SK-N-SH (cell line): ENCODE results near the gene ELMO1. TPM values are rescaled to one million over a fixed set of nuclear protein-coding genes. Genes with fewer than 3 reads are reported as not detected.
A peak's percentile ranks its signal among the peaks of the same experiment; 100 is the strongest.

ENCODE experiments used
- CTCF ChIA-PET: fragments of 300-600, 350-600 bp; formaldehyde crosslinking; extraction: SDS; loops from one replicate; lab custom pipeline; 2021; lab: Yijun Ruan, JAX
- POLR2A ChIA-PET: fragments of 350-600 bp; sonication (Branson Sonifier 250); formaldehyde crosslinking; extraction: SDS; loops from one replicate; lab custom pipeline; 2020; ENCODE audit warnings: antibody characterized with exemption, inconsistent platforms; lab: Yijun Ruan, JAX
- DNase-seq: peaks from one replicate; pipeline ENCODE4 v3.0.0; 2012
- H2AFZ ChIP-seq: fragments of 200-600 bp; sonication (generic); 2 replicates; pipeline ENCODE4 v1.8.1; 2016; ENCODE audit warnings: antibody characterized with exemption, mild to moderate bottlenecking, low read depth
- H3F3A ChIP-seq: fragments of 200-600 bp; sonication (generic); replicated peaks from 2 replicates; pipeline ENCODE3; 2016; ENCODE audit warnings: antibody characterized with exemption, mild to moderate bottlenecking; ENCODE audit not compliant: insufficient read depth
- H3K27ac ChIP-seq, 2 experiments: fragments of 200-500 bp in 1 of 2; fragments of 200-600 bp in 1 of 2; sonication (Bioruptor generic) in 1 of 2; sonication (generic), shearing (Covaris generic) in 1 of 2; 2 replicates each; pipeline versions ENCODE4 v1.5.1 to v1.6.1; 2014 to 2016; ENCODE audit warnings: low read depth in 2 of 2, inconsistent platforms in 1 of 2, low read length in 1 of 2, mild to moderate bottlenecking in 1 of 2, mixed read lengths in 1 of 2
- H3K27me3 ChIP-seq: fragments of 200-600 bp; sonication (generic), shearing (Covaris generic); 2 replicates; pipeline ENCODE4 v1.6.1; 2016; ENCODE audit warnings: mixed run types; ENCODE audit not compliant: insufficient read depth
- H3K36me3 ChIP-seq, 2 experiments: fragments of 200-500 bp in 1 of 2; fragments of 200-600 bp in 1 of 2; sonication (Bioruptor generic) in 1 of 2; sonication (generic) in 1 of 2; replicated peaks in 1 of 2; 2 replicates each; pipeline versions ENCODE3 to v1.5.1; 2014 to 2016; ENCODE audit warnings: low read length in 1 of 2, mild to moderate bottlenecking in 1 of 2; ENCODE audit not compliant: insufficient read depth in 2 of 2, control insufficient read depth in 1 of 2
- H3K4me1 ChIP-seq, 2 experiments: fragments of 200-500 bp in 1 of 2; fragments of 200-600 bp in 1 of 2; sonication (Bioruptor generic) in 1 of 2; sonication (generic), shearing (Covaris generic) in 1 of 2; 2 replicates each; pipeline versions ENCODE4 v1.5.1 to v1.6.1; 2014 to 2016; ENCODE audit warnings: low read depth in 1 of 2, low read length in 1 of 2, mixed run types in 1 of 2; ENCODE audit not compliant: insufficient read depth in 2 of 2, control insufficient read depth in 1 of 2
- H3K4me2 ChIP-seq: fragments of 200-600 bp; sonication (generic), shearing (Covaris generic); 2 replicates; pipeline ENCODE4 v1.6.1; 2017; ENCODE audit warnings: mixed run types
- H3K4me3 ChIP-seq, 2 experiments: fragments of 200-500 bp in 1 of 2; fragments of 200-600 bp in 1 of 2; sonication (Bioruptor generic) in 1 of 2; sonication (generic), shearing (Covaris generic) in 1 of 2; 2 replicates each; pipeline versions ENCODE4 v1.5.1 to v1.8.1; 2014 to 2016; ENCODE audit warnings: low read depth in 2 of 2, inconsistent platforms in 1 of 2, low read length in 1 of 2, mild to moderate bottlenecking in 1 of 2, mixed read lengths in 1 of 2, moderate library complexity in 1 of 2
- H3K79me2 ChIP-seq: fragments of 200-600 bp; sonication (generic); 2 replicates; pipeline ENCODE4 v1.8.1; 2017; ENCODE audit warnings: mild to moderate bottlenecking; ENCODE audit not compliant: insufficient read depth
- H3K9ac ChIP-seq: fragments of 200-600 bp; sonication (generic); 2 replicates; pipeline ENCODE4 v1.6.1; 2017; ENCODE audit warnings: mixed run types
- H3K9me2 ChIP-seq: fragments of 200-600 bp; sonication (generic); 2 replicates; pipeline ENCODE4 v1.6.1; 2017; ENCODE audit warnings: mixed run types
- H3K9me3 ChIP-seq: fragments of 200-600 bp; sonication (generic); 2 replicates; pipeline ENCODE4 v1.6.1; 2017; ENCODE audit warnings: mixed run types, mild to moderate bottlenecking, moderate library complexity
- H4K20me1 ChIP-seq: fragments of 200-600 bp; sonication (generic); 2 replicates; pipeline ENCODE4 v1.6.1; 2017; ENCODE audit warnings: mild to moderate bottlenecking, mixed run types; ENCODE audit not compliant: insufficient read depth
- CTCF ChIP-seq: fragments of 200-600 bp; sonication (generic); IDR thresholded peaks from 2 replicates; pipeline ENCODE4 v1.6.1; 2017; ENCODE audit warnings: antibody characterized with exemption, mild to moderate bottlenecking, moderate library complexity
- EP300 ChIP-seq, 2 experiments: IDR thresholded peaks; 2 replicates each; pipeline versions ENCODE4 v1.4.0 to v1.6.1; 2012; ENCODE audit warnings: borderline replicate concordance in 1 of 2, low read depth in 1 of 2, low read length in 1 of 2
- FOXM1 ChIP-seq: IDR thresholded peaks from 2 replicates; pipeline ENCODE4 v1.4.0; 2012; ENCODE audit warnings: low read depth, mild to moderate bottlenecking
- GABPA ChIP-seq: IDR thresholded peaks from 2 replicates; pipeline ENCODE4 v1.4.0; 2012; ENCODE audit warnings: low read depth, mild to moderate bottlenecking
- GATA2 ChIP-seq: sonication (generic); formaldehyde crosslinking; IDR thresholded peaks from 2 replicates; pipeline ENCODE4 v1.5.0; 2020; ENCODE audit warnings: mild to moderate bottlenecking, missing genetic modification reagents
- NFIC ChIP-seq: IDR thresholded peaks from 2 replicates; pipeline ENCODE4 v1.4.0; 2012; ENCODE audit warnings: borderline replicate concordance
- NRF1 ChIP-seq: IDR thresholded peaks from 2 replicates; pipeline ENCODE4 v1.6.1; 2012; ENCODE audit warnings: low read depth, mild to moderate bottlenecking, low read length
- POLR2AphosphoS5 ChIP-seq: IDR thresholded peaks from 2 replicates; pipeline ENCODE4 v1.6.1; 2012; ENCODE audit warnings: low read depth, low read length
- SMC3 ChIP-seq: IDR thresholded peaks from 2 replicates; pipeline ENCODE4 v1.6.1; 2012; ENCODE audit warnings: low read depth, low read length, improper control_type of control experiment
- TAF1 ChIP-seq: IDR thresholded peaks from 2 replicates; pipeline ENCODE4 v1.6.1; 2012; ENCODE audit warnings: low read depth, mild to moderate bottlenecking, low read length, moderate library complexity, borderline replicate concordance
- TEAD4 ChIP-seq: IDR thresholded peaks from 2 replicates; pipeline ENCODE4 v1.4.0; 2012; ENCODE audit warnings: mild to moderate bottlenecking, borderline replicate concordance; ENCODE audit not compliant: insufficient read depth
- WGBS: methylation state at CpG from one replicate; pipeline ENCODE4 v1.1.6; 2017; ENCODE audit warnings: low lambda C conversion rate; 5-methylcytosine and 5-hydroxymethylcytosine counted together
- polyA plus RNA-seq, 3 experiments: library from polyadenylated mRNA; depleted of rRNA; stranded (reverse); fragments of >200 nt; gene quantifications; 2 replicates each; pipeline ENCODE4 v1.2.3, GENCODE V29; 2012
- TF ChIP-seq, protein P1 (sequence below): IDR thresholded peaks from 2 replicates; pipeline ENCODE4 v1.4.0; 2012; ENCODE audit warnings: low read depth
- TF ChIP-seq, protein P2 (sequence below): fragments of 150-350 bp; IDR thresholded peaks from 2 replicates; pipeline ENCODE4 v1.6.1; 2017; ENCODE audit warnings: antibody characterized with exemption, low read length, low read depth, borderline replicate concordance

ELMO1 gene
- polyA plus RNA-seq, 1 of the 3 experiments (the other 2 are of a cell fraction): 0.64 TPM

GRCh38 chr7:37007268-37007667 is 441.4 kb downstream of the ELMO1 start:
- H3K27me3 ChIP-seq: peaks cover 31% of the 10 kb centered on the region
- POLR2A ChIA-PET: no interaction called here

GRCh38 chr7:37006764-37007163 is 441.9 kb downstream of the ELMO1 start:
- Histone ChIP-seq H2AFZ (no peak overlapping the region), H4K20me1 (no peaks in the 10 kb centered on the region)
- CTCF ChIA-PET: interaction anchor here (0.6 to 5.3 kb wide), 8 partner anchors 8 to 519 kb away, joined by 3 to 54 read pairs (median 8); no protein-coding TSS in a partner anchor

More at GRCh38 chr7:37007268-37007667, 441.4 kb downstream of the ELMO1 start:
- CTCF ChIA-PET: interaction anchor here (2.6 to 5.3 kb wide), 6 partner anchors 12 to 519 kb away, joined by 8 to 54 read pairs (median 12); no protein-coding TSS in a partner anchor
- Histone ChIP-seq H3K79me2 (no peaks in the 10 kb centered on the region), H3K9ac (no peak overlapping the region), H3K9me3 (no peaks in the 10 kb centered on the region), H3K36me3 (no peaks in the 10 kb centered on the region), H2AFZ (no peak overlapping the region), H3K27ac (peak overlapping the region in 1 of 2 experiments; percentile 30; a peak in 2 of 4 replicates), H4K20me1 (no peaks in the 10 kb centered on the region), H3K4me1 (peaks cover 0 to 48% of the 10 kb centered on the region in 2 experiments; a peak in 2 of 4 replicates), H3K4me2 (no peak overlapping the region), H3K9me2 (no peaks in the 10 kb centered on the region)
- DNase-seq: no peak
- TF ChIP-seq SMC3 (no peak), CTCF (no peak), POLR2AphosphoS5 (no peak), GABPA (no peak), TEAD4 (no peak), FOXM1 (no peak), TAF1 (no peak), NFIC (no peak), NRF1 (no peak)
- TF ChIP-seq, protein P1, sequence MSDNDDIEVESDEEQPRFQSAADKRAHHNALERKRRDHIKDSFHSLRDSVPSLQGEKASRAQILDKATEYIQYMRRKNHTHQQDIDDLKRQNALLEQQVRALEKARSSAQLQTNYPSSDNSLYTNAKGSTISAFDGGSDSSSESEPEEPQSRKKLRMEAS: no peak
- TF ChIP-seq, all 33 proteins: peak for 0
- 76% methylated on average over 4 of the region's 4 CpGs for WGBS
- no peak overlapping the region for H3K4me3 ChIP-seq
- no peaks in the 10 kb centered on the region for H3F3A ChIP-seq

More at GRCh38 chr7:37006764-37007163, 441.9 kb downstream of the ELMO1 start:
- Histone ChIP-seq H3F3A (no peaks in the 10 kb centered on the region), H3K9ac (no peak overlapping the region), H3K36me3 (no peaks in the 10 kb centered on the region), H3K4me2 (no peak overlapping the region), H3K9me2 (no peaks in the 10 kb centered on the region), H3K9me3 (no peaks in the 10 kb centered on the region), H3K27me3 (peaks cover 26% of the 10 kb centered on the region), H3K27ac (peak overlapping the region in 1 of 2 experiments; percentile 30; a peak in 2 of 4 replicates), H3K4me3 (no peak overlapping the region), H3K4me1 (peaks cover 0 to 48% of the 10 kb centered on the region in 2 experiments; a peak in 2 of 4 replicates), H3K79me2 (no peaks in the 10 kb centered on the region)
- WGBS: 30% methylated on average over 2 of the region's 2 CpGs
- POLR2A ChIA-PET: no interaction called here
- no peak for DNase-seq
- TF ChIP-seq TAF1: no peak
- peak; percentile 80 for TF ChIP-seq GATA2 (CRISPR knock-in tag)
- TF ChIP-seq, protein P2, sequence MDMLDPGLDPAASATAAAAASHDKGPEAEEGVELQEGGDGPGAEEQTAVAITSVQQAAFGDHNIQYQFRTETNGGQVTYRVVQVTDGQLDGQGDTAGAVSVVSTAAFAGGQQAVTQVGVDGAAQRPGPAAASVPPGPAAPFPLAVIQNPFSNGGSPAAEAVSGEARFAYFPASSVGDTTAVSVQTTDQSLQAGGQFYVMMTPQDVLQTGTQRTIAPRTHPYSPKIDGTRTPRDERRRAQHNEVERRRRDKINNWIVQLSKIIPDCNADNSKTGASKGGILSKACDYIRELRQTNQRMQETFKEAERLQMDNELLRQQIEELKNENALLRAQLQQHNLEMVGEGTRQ: no peak
- TF ChIP-seq EP300 (IDR thresholded peaks at IDR 0.05; ENCODE audit: borderline replicate concordance in 1 of 2, low read depth in 1 of 2, low read length in 1 of 2): peak in 1 of 2 experiments; percentile 49; a peak in 1 of 4 replicates
